Measurements from ENCODE around the gene TGDS. TPM values are rescaled to one million over a fixed set of nuclear protein-coding genes. Genes with fewer than 3 reads are reported as not detected.

The TGDS gene
- total and polyA plus RNA-seq, 2 experiments from 2014 or later, result 9.0 to 13.3 TPM

- TF ChIP-seq CTCF (IDR thresholded peaks at IDR 0.05; ENCODE audit: low read depth, low read length), result no peak
- DNase-seq (ENCODE audit: low read depth in 1 of 2, low spot score in 1 of 2), result peak in 1 of 2 donors; percentile 9
- Histone ChIP-seq H3K9me3 (ENCODE audit: low read depth) (no peaks in the 10 kb centered on the region), H3K27ac (no peak overlapping the region), H3K27me3 (no peaks in the 10 kb centered on the region), H3K4me1 (ENCODE audit: low read depth) (no peaks in the 10 kb centered on the region), H3K4me3 (no peak overlapping the region), H3K36me3 (peaks cover 9% of the 10 kb centered on the region)
Measured at GRCh38 chr13:94608586-94608985, 12.6 kb upstream of the TGDS start.

- H3K27me3 ChIP-seq, result no peaks in the 10 kb centered on the region
- DNase-seq (ENCODE audit: low read depth in 1 of 2, low spot score in 1 of 2), result peak in 1 of 2 donors; percentile 5
- H3K4me1 ChIP-seq (ENCODE audit: low read depth), result peaks cover 2% of the 10 kb centered on the region
- peaks cover 9% of the 10 kb centered on the region for H3K36me3 ChIP-seq
- no peak overlapping the region for H3K27ac ChIP-seq
- no peaks in the 10 kb centered on the region for H3K9me3 ChIP-seq (ENCODE audit: low read depth)
- H3K4me3 ChIP-seq, result no peak overlapping the region
- TF ChIP-seq CTCF (IDR thresholded peaks at IDR 0.05; ENCODE audit: low read depth, low read length), result no peak
Measured at GRCh38 chr13:94607939-94608338, 12.0 kb upstream of the TGDS start.

- TF ChIP-seq CTCF (IDR thresholded peaks at IDR 0.05; ENCODE audit: low read depth, low read length), result no peak
Measured at GRCh38 chr13:94607056-94607455, 11.1 kb upstream of the TGDS start.

DNA sequence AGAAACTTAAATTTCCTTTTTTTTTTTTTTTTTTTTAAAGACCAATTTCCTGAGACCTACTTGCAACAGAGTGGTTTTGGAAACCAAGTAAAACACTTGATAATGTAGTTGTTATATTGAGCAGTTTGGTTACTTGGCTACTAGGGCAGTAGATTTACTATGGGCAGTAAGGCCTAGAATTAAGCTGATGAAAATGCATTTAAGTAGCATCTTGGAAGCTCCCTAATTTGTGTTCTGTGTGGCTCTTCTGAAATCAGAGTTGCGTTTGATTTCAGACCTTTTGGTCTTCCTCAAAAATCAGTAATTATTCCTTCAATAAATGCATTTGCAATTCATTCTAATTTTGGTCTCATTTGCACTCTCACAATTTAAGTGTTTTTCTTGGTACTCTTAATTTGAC is 6.5 kb upstream of the TGDS start:
- peaks cover 8% of the 10 kb centered on the region for H3K4me1 ChIP-seq (ENCODE audit: low read depth)
- no peaks in the 10 kb centered on the region for H3K27me3 ChIP-seq
- no peak for TF ChIP-seq CTCF (IDR thresholded peaks at IDR 0.05; ENCODE audit: low read depth, low read length)
- peaks cover 9% of the 10 kb centered on the region for H3K36me3 ChIP-seq
- H3K9me3 ChIP-seq (ENCODE audit: low read depth), result no peaks in the 10 kb centered on the region
- no peak overlapping the region for H3K27ac ChIP-seq
- H3K4me3 ChIP-seq, result peak overlapping the region; percentile 42
- no peak for DNase-seq (ENCODE audit: low read depth in 1 of 2, low spot score in 1 of 2)

More at GRCh38 chr13:94607056-94607455, 11.1 kb upstream of the TGDS start:
- peaks cover 9% of the 10 kb centered on the region for H3K36me3 ChIP-seq
- no peak overlapping the region for H3K4me3 ChIP-seq
- no peak for DNase-seq (ENCODE audit: low read depth in 1 of 2, low spot score in 1 of 2)
- H3K27ac ChIP-seq, result no peak overlapping the region
- H3K27me3 ChIP-seq, result no peaks in the 10 kb centered on the region
- H3K9me3 ChIP-seq (ENCODE audit: low read depth), result no peaks in the 10 kb centered on the region
- H3K4me1 ChIP-seq (ENCODE audit: low read depth), result peaks cover 8% of the 10 kb centered on the region

GRCh38 chr13:94601446-94602431 is 5.8 kb upstream of the TGDS start, which contains the start of gene GPR180:
GPR180 (plus strand) TSS chr13:94601857; CDS start chr13:94601928, 71 bp downstream.
- no peak for TF ChIP-seq CTCF (IDR thresholded peaks at IDR 0.05; ENCODE audit: low read depth, low read length)
- Histone ChIP-seq H3K9me3 (ENCODE audit: low read depth) (no peaks in the 10 kb centered on the region), H3K27ac (no peak within 1 kb of the TSS), H3K4me1 (ENCODE audit: low read depth) (peaks cover 8% of the 10 kb centered on the region), H3K36me3 (peaks cover 5% of the 10 kb centered on the region), H3K4me3 (peak within 1 kb of the TSS; percentile 42), H3K27me3 (no peaks in the 10 kb centered on the region)
- peak; percentile 98 to 100 for DNase-seq (ENCODE audit: low read depth in 1 of 2, low spot score in 1 of 2)
